Spleen (tissue), 11 donors: ENCODE results near the gene TRAPPC12. TPM values are rescaled to one million over a fixed set of nuclear protein-coding genes. Genes with fewer than 3 reads are reported as not detected.

Experiments
- DNase-seq: peaks from one replicate; pipeline ENCODE4 v3.0.0-alpha.2; 2020
- H3K27ac ChIP-seq, 8 donors: fragments of 200-600 bp; sonication (generic) in 7 of 8; 1 replicate in 4 of 8; 2 replicates in 4 of 8; pipeline versions ENCODE4 v1.5.0 to v1.8.0; 2016 to 2021; ENCODE audit warnings: inconsistent platforms in 4 of 8, mild to moderate bottlenecking in 4 of 8, moderate library complexity in 1 of 8
- H3K27me3 ChIP-seq, 7 donors: fragments of 200-600 bp; sonication (generic) in 6 of 7; replicated peaks in 1 of 7; 1 replicate in 4 of 7; 2 replicates in 3 of 7; pipeline versions ENCODE4 v1.5.0 to v1.8.0; 2016 to 2021; ENCODE audit warnings: inconsistent platforms in 3 of 7, mild to moderate bottlenecking in 1 of 7
- H3K36me3 ChIP-seq, 6 donors: fragments of 200-600 bp; sonication (generic) in 5 of 6; 1 replicate in 4 of 6; 2 replicates in 2 of 6; pipeline versions ENCODE4 v1.5.0 to v1.8.0; 2016 to 2021; ENCODE audit warnings: inconsistent platforms in 2 of 6
- H3K4me1 ChIP-seq, 6 donors: fragments of 200-600 bp; sonication (generic) in 5 of 6; 1 replicate in 3 of 6; 2 replicates in 3 of 6; pipeline versions ENCODE4 v1.5.0 to v1.8.0; 2016 to 2021; ENCODE audit warnings: inconsistent platforms in 3 of 6
- H3K4me3 ChIP-seq, 8 donors: fragments of 200-600 bp; sonication (generic) in 7 of 8; 1 replicate in 4 of 8; 2 replicates in 4 of 8; pipeline versions ENCODE4 v1.5.0 to v1.8.0; 2016 to 2021; ENCODE audit warnings: inconsistent platforms in 4 of 8, mild to moderate bottlenecking in 4 of 8, moderate library complexity in 2 of 8
- H3K9me3 ChIP-seq, 8 donors: fragments of 200-600 bp; sonication (generic) in 7 of 8; 1 replicate in 4 of 8; 2 replicates in 4 of 8; pipeline versions ENCODE4 v1.5.0 to v1.8.0; 2016 to 2021; ENCODE audit warnings: inconsistent platforms in 4 of 8
- POLR2A ChIP-seq, 3 donors: fragments of 450-650 bp; IDR thresholded peaks; one replicate each; pipeline ENCODE4 v1.5.1; 2017; ENCODE audit warnings: antibody characterized with exemption in 3 of 3, mild to moderate bottlenecking in 1 of 3
- POLR2AphosphoS5 ChIP-seq, 3 donors: sonication (generic); formaldehyde crosslinking; IDR thresholded peaks; one replicate each; pipeline ENCODE4 v1.5.1; 2017; ENCODE audit warnings: antibody characterized with exemption in 3 of 3
- WGBS, 5 donors: extraction: QIAGEN DNeasy Blood & Tissue Kit in 3 of 5; methylation state at CpG; one replicate each; pipeline versions ENCODE4 v1.1.5 to v1.1.7; 2013 to 2018; 5-methylcytosine and 5-hydroxymethylcytosine counted together
- intact Hi-C: fragments of 100-400 bp; cut with DNase I; formaldehyde crosslinking; loops from one replicate; pipeline ENCODE4 v1.15.0; 2023; ENCODE audit warnings: low total_unique reads
- polyA plus RNA-seq, 3 donors: library from polyadenylated mRNA; stranded (reverse); fragments of 200-250 nt; gene quantifications; one replicate each; pipeline ENCODE4 v1.2.1, GENCODE V29; 2013
- total RNA-seq, 7 donors: library from RNA; depleted of rRNA in 3 of 7; stranded (reverse); fragments of >200 nt in 3 of 7; fragmentation: NEBNext Ultra II Directional in 4 of 7; extraction: Animal tissue kit (Norgen Biotek cat#: 25700) in 4 of 7; gene quantifications; one replicate each; pipeline versions ENCODE4 v1.1.0 to v1.2.1, GENCODE V29; 2016 to 2021
- TF ChIP-seq, protein P1 (sequence below), 11 experiments: fragments of 200-600 bp in 7 of 11; fragments of 450-650 bp in 4 of 11; sonication (generic) in 4 of 11; IDR thresholded peaks in 8 of 11; conservative IDR thresholded peaks in 3 of 11; 1 replicate in 7 of 11; 2 replicates in 4 of 11; pipeline versions ENCODE4 v1.4.0 to v1.8.0; 2016 to 2021; ENCODE audit warnings: antibody characterized with exemption in 11 of 11, inconsistent platforms in 4 of 11, mild to moderate bottlenecking in 1 of 11
- donor health status: healthy with polysubstance abuse.
- donor health status: DM: no; HTN: no; CAD: no; lungs with moderate emphysema.
- donor health status: DM: no; HTN: no; CAD: no.
- donor health status: Bipolar disorder and iron deficiency.
- donor health status: healthy.
- donor health status: DM: no; HTN: no; CAD: no.
- donor health status: DM: yes; HTN: yes; CAD: no.

TRAPPC12 gene
- total and polyA plus RNA-seq, 10 donors = 70.2 to 132 (median 97.1) TPM

- no peak for DNase-seq
Measured at GRCh38 chr2:3503046-3503445, 123.6 kb downstream of the TRAPPC12 start.

GRCh38 chr2:3503483-3503882 lies 124.0 kb downstream of the TRAPPC12 start:
- H3K9me3 ChIP-seq = peaks cover 0 to 6% (median 1%) of the 10 kb centered on the region in 8 donors
- TF ChIP-seq POLR2A (IDR thresholded peaks at IDR 0.05) (no peak), POLR2AphosphoS5 (IDR thresholded peaks at IDR 0.05) (no peak)
- TF ChIP-seq, protein P1, sequence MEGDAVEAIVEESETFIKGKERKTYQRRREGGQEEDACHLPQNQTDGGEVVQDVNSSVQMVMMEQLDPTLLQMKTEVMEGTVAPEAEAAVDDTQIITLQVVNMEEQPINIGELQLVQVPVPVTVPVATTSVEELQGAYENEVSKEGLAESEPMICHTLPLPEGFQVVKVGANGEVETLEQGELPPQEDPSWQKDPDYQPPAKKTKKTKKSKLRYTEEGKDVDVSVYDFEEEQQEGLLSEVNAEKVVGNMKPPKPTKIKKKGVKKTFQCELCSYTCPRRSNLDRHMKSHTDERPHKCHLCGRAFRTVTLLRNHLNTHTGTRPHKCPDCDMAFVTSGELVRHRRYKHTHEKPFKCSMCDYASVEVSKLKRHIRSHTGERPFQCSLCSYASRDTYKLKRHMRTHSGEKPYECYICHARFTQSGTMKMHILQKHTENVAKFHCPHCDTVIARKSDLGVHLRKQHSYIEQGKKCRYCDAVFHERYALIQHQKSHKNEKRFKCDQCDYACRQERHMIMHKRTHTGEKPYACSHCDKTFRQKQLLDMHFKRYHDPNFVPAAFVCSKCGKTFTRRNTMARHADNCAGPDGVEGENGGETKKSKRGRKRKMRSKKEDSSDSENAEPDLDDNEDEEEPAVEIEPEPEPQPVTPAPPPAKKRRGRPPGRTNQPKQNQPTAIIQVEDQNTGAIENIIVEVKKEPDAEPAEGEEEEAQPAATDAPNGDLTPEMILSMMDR (IDR thresholded peaks at IDR 0.05 in 8 of 11, conservative IDR thresholded peaks at IDR 0.05 in 3 of 11) = no peak
- peaks cover 0 to 10% (median 2%) of the 10 kb centered on the region in 6 donors for H3K4me1 ChIP-seq

More at GRCh38 chr2:3503046-3503445, 123.6 kb downstream of the TRAPPC12 start:
- Histone ChIP-seq H3K27me3 (no peaks in the 10 kb centered on the region), H3K4me1 (peaks cover 0 to 10% (median 2%) of the 10 kb centered on the region in 6 donors), H3K9me3 (peaks cover 0 to 1% (median 0%) of the 10 kb centered on the region in 8 donors), H3K4me3 (no peak overlapping the region), H3K36me3 (peaks cover 2 to 92% (median 40%) of the 10 kb centered on the region in 6 donors), H3K27ac (no peak overlapping the region)
- intact Hi-C loops = no loop called here
- no peak for TF ChIP-seq POLR2AphosphoS5 (IDR thresholded peaks at IDR 0.05)
- TF ChIP-seq, protein P1 (IDR thresholded peaks at IDR 0.05 in 8 of 11, conservative IDR thresholded peaks at IDR 0.05 in 3 of 11) = no peak
- no peak for TF ChIP-seq POLR2A (IDR thresholded peaks at IDR 0.05)
- 90 to 96% (median 93%) methylated on average over 14 of the region's 14 CpGs for WGBS, 5 donors

DNA sequence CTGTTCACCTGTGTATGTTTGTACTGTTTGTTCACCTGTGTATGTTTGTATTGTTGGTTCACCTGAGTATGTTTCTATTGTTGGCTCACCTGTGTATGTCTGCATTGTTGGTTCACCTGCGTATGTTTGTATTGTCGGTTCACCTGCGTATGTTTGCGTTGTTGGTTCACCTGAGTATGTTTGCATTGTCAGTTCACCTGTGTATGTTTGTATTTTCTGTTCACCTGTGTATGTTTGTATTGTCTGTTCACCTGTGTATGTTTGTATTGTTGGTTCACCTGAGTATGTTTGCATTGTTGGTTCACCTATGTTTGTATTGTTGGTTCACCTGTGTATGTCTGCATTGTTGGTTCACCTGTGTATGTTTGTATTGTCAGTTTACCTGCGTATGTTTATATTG lies 125.2 kb downstream of the TRAPPC12 start:
- peaks cover 2 to 92% (median 28%) of the 10 kb centered on the region in 6 donors for H3K36me3 ChIP-seq
- intact Hi-C loops = no loop called here
- 95 to 98% (median 98%) methylated on average over 5 of the region's 5 CpGs for WGBS, 5 donors
- no peak overlapping the region for H3K4me3 ChIP-seq
- no peaks in the 10 kb centered on the region for H3K27me3 ChIP-seq
- peaks cover 0 to 10% (median 2%) of the 10 kb centered on the region in 6 donors for H3K4me1 ChIP-seq
- no peak for DNase-seq
- H3K27ac ChIP-seq = no peak overlapping the region
- TF ChIP-seq, protein P1 (IDR thresholded peaks at IDR 0.05 in 8 of 11, conservative IDR thresholded peaks at IDR 0.05 in 3 of 11) = no peak
- TF ChIP-seq POLR2A (IDR thresholded peaks at IDR 0.05) = no peak
- peaks cover 0 to 8% (median 4%) of the 10 kb centered on the region in 8 donors for H3K9me3 ChIP-seq

More at GRCh38 chr2:3503483-3503882, 124.0 kb downstream of the TRAPPC12 start:
- no peaks in the 10 kb centered on the region for H3K27me3 ChIP-seq
- H3K36me3 ChIP-seq = peaks cover 2 to 92% (median 39%) of the 10 kb centered on the region in 6 donors
- H3K4me3 ChIP-seq = no peak overlapping the region
- intact Hi-C loops = no loop called here
- no peak for DNase-seq
- 70 to 84% (median 82%) methylated on average over 11 to 13 of the region's 13 CpGs for WGBS, 5 donors
- H3K27ac ChIP-seq = no peak overlapping the region

DNA sequence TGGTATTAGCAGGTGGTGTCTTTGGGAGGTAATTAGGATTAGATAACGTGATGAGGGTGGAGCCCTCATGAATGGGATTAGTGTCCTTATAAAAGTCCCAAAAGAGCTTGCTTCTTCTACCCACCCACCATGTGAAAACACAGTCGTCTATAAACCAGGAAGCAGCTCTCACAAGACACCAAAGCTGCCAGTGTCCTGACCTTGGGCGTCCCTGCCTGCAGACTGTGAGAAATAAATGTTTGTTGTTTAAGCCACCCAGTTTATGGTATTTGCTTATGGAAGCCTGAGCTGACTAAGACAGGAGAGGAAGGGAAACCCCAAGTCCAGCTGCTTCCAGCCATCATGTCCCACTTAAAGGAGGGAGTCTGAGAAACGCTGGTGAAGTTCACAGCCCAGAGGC lies 126.3 kb downstream of the TRAPPC12 start:
- intact Hi-C loops = no loop called here
- peaks cover 0 to 10% (median 2%) of the 10 kb centered on the region in 6 donors for H3K4me1 ChIP-seq
- peaks cover 0 to 92% (median 27%) of the 10 kb centered on the region in 6 donors for H3K36me3 ChIP-seq
- TF ChIP-seq POLR2AphosphoS5 (IDR thresholded peaks at IDR 0.05) (no peak), POLR2A (IDR thresholded peaks at IDR 0.05) (no peak)
- TF ChIP-seq, protein P1 (IDR thresholded peaks at IDR 0.05 in 8 of 11, conservative IDR thresholded peaks at IDR 0.05 in 3 of 11) = no peak
- DNase-seq = no peak
- 48 to 80% (median 61%) methylated on average over 4 of the region's 4 CpGs for WGBS, 5 donors
- no peak overlapping the region for H3K4me3 ChIP-seq
- no peaks in the 10 kb centered on the region for H3K27me3 ChIP-seq
- H3K9me3 ChIP-seq = peaks cover 0 to 8% (median 4%) of the 10 kb centered on the region in 8 donors
- peak overlapping the region in 2 of 8 donors; percentile 20 to 46 for H3K27ac ChIP-seq
